Measurements from ENCODE around the gene NUP214.
"Not testable (repeated sequence)": the region's sequence is repeated elsewhere in the genome, so short reads cannot be mapped to it uniquely, and the experiment has no call there.

The NUP214 gene

DNA sequence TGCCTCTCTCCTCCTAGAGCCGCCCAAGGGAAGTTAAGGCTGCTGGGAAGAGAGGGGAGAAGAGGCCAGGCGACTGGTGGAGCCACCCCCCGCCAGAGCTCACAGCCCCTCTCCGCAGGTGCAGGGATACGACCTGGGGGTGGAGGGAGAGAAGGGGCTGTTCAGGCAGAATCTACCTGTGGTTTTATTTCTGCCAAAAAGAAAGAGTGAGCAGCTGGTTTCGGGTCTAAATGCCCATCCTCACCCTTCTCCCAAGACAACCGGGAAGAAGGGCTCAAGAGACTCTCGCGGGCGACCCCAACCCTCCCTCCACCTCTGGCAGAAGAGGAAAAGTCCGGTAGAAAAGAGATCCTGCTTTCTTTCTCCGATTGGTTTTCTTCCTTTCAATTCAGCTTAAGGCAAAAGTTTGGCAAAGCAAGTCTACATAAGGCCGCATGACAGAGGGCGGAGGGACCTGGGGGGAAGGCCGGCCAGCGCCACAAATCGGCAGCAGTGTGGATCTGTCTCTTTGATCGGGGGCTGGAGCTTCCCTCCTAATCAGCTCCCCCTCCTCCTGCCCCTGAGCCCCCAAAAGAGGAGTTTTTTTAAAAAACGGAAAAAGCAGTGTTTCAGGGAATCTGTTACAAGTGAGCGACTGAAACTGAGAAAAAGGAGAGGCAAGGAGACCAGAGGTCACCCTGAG lies 134.7 kb downstream of the NUP214 start:
- no peak for DNase-seq (ENCODE audit: low read depth)

DNA sequence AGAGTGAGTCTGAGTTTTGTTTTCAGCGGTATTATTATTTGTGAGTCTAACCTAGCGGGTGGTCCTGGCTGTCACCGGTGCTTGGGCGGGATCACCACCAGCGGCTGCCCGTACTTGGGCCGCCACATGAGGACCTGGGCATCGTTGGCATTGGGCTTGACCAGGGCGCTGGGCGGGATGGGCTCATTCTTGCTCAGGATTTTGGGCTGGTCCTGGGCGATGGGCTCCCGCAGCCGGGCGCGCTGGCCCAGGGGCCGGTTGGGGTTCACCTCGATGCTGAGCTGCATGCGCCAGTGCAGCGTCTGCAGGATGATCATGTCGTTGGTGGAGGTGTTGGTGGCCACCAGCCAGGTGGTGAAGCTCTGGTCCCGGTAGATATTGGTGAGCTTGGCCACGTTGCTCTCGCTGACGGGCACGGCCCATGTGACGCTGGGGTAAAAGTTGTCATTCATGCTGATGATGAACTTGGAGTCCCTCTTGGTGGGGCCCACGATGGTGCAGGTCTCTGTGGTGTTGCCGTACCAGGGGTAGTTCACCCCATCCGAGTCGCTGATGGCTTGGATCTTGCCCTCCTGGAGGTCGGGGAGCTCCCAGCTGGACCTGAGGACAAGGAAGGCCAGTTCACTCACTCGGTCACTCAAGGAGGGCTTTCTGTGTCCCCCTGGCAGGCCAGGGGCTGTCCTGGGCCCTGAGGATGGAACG lies 135.5 kb downstream of the NUP214 start:
- DNase-seq (ENCODE audit: low read depth) = no peak

GRCh38 chr9:131262327-131263032 lies 137.1 kb downstream of the NUP214 start:
- DNase-seq (ENCODE audit: low read depth) = no peak

DNA sequence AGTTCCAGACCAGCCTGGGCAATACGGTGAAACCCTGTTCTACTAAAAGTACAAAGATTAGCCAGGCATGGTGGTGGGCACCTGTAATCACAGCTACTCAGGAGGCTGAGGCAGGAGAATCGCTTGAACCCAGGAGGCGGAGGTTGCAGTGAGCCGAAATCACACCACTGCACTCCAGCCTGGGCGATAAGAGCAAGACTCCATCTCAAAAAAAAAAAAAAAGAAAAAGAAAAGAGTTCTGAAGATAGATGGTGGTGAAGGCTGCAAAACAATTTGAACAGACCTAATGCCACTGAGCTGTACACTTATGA lies 137.6 kb downstream of the NUP214 start:
- not testable (repeated sequence) for DNase-seq (ENCODE audit: low read depth)

- DNase-seq (ENCODE audit: low read depth) = no peak
Measured at GRCh38 chr9:131263701-131264100, 138.3 kb downstream of the NUP214 start.

GRCh38 chr9:131264231-131264630 lies 138.8 kb downstream of the NUP214 start:
- DNase-seq (ENCODE audit: low read depth) = peak; percentile 35

DNA sequence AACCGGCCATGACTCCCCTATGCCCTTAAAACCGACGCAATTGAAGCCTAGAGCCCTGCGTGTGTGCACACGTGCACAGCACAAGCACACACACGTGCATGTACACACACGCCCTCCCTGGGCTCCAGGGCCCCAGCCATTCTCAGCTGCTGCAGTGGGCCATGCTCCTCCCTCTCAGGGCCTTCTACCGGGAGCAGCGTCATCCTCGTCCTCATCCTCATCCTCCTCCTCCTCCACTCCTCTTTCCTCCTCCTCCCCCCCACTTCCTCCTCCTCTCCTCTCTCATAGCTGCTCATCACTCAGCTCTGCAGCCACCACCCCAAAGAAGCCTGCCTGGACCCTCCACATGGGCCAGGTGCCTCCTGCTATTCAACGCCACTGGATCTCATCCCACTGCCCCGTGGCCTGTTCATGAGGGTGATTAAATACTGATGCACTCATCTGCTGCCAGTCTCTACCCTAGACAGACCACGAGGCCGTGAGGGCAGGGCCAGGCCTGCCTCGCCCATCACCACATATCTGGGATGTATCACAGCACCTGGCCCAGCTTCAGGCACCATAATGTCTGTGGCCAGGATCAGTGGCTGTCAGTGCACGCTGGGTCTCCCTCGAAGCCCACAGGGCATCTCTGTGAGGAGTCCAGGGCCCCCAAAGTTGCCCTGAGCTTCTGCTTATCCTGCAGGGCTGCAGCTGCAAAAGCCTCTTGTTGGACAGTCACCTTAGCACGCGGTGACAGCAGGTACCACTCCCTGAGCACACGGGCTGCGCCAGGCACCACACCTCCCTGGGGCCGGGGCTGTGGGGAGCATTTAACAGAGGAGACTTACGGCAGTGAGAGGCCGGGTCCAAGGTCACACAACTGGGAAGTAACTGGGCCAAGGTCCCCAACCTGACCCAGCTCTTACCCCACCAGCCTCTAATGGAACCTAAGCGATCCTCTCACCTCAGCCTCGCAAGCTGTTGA lies 141.2 kb downstream of the NUP214 start:
- peak; percentile 33 for DNase-seq (ENCODE audit: low read depth)

- no peak for DNase-seq (ENCODE audit: low read depth)
Measured at GRCh38 chr9:131270171-131271015, 145.0 kb downstream of the NUP214 start.

- not testable (repeated sequence) for DNase-seq (ENCODE audit: low read depth)
Measured at GRCh38 chr9:131271016-131271273, 145.6 kb downstream of the NUP214 start.

DNA sequence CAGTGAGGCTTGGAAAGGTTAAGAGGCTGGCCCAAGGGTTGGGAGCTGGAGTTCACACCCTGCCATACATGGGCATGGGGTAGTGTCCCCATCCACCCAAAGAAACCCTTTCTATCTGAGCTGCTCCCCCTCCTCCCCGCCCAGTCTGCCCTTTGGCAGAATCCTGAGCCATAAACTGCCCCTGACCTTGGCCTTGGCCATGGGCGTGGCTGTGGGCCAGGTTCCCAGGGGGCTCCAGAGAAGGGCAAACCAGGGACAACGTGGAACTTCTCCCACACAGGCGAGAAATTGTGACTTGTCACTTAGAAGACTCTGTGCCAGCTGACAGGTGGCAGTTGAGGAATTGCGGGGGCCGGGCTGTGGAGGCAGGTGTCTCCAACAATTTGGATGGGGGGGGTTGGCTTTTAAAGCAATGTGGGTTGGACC lies 146.1 kb downstream of the NUP214 start:
- no peak for DNase-seq (ENCODE audit: low read depth)

- no peak for DNase-seq (ENCODE audit: low read depth)
Measured at GRCh38 chr9:131272212-131272611, 146.8 kb downstream of the NUP214 start.

GRCh38 chr9:131273146-131273855 lies 147.9 kb downstream of the NUP214 start:
- DNase-seq (ENCODE audit: low read depth) = no peak

GRCh38 chr9:131273856-131274673 lies 148.7 kb downstream of the NUP214 start:
- DNase-seq (ENCODE audit: low read depth) = no peak

- DNase-seq (ENCODE audit: low read depth) = no peak
Measured at GRCh38 chr9:131274674-131275331, 149.4 kb downstream of the NUP214 start.

- no peak for DNase-seq (ENCODE audit: low read depth)
Measured at GRCh38 chr9:131275332-131276093, 150.1 kb downstream of the NUP214 start.

DNA sequence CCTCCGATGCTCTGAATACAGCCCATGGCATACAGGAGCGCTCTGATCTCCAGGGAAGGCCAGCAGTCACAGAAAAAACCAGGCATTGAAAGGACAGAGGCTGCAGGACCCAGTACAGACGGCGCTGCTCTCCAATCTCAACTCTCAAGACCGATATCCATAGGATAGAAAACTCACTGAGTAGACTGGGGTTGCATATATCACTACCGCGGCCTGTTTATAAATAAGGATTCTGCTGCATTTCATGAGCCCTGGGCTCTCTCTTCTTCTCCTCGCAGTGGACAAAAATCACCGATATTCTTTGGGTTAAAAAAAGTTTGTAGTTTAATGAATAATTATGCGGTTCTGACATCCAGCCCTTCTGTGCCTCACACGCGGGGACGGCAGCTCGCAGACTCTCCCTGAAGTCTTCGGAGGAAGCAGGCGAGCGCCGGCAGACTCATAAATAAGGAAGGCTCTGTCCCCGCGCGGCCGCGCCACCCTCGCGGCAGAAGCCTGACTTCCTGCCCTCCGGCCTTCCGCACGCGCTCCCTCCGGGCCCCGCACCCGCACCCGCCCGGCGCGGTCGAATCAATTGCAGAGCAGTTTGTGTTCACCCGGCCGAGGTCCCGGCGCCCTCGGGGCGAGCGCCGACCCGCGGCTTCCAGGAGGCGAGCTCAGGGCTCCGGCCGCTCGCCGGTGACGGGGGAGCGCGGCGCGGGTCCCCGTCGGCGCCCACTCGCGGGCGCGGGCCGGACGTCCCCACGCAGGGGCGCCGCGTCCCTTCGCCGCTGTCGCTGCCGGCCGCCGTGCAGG lies 150.9 kb downstream of the NUP214 start, which contains the start of gene FAM78A:
Gene FAM78A, minus strand, starts transcription at position 417 of the 795 bp plus-strand sequence. Its CDS starts 331 bp downstream, at position 86.
- DNase-seq (ENCODE audit: low read depth) = peak; percentile 30

GRCh38 chr9:131276891-131277286 lies 151.5 kb downstream of the NUP214 start:
- peak; percentile 29 for DNase-seq (ENCODE audit: low read depth)
